ENCODE results near the gene MACF1.

DNA sequence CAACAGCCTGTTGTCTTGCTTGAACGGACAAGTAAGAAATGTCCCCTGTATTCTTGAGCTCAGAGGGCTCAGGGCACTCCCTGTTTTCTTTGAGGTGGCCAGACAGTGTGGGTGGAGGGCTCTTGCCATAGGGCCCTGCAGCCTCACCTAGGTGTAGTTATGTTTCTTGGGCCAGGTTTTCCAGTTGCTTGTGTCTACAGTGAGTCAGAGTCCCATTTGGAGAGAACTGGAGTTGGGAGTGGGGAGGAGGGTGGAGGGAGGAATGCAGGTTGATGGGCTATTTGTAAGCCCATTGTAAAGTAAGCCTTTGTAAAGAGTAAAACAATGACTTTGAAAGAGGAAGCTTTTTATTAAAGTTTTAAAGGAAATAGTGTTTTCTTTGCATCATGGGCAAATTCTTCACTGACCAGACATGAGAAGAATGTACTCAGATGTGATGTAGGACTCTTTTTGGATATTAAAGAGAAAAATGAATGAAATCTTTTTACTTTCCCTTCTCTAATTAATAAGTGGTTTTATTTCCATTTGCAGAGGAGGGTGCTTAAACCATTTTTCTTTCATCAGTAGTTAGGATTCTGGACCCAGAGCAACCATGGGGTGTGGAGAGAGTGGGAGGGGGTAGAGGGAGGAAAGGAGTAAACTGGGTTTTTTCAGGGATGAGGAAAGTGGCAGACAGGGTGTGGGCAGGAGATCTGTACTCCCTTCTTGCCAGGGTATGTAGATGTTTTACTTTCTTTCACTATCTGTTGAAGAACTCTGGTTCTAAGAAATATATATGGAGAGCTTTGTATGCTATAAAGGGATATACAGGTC is 45.1 kb upstream of the MACF1 start:
- TF ChIP-seq TAF1 (IDR thresholded peaks at IDR 0.05; ENCODE audit: borderline replicate concordance, low read depth, low read length) (no peak), EP300 (IDR thresholded peaks at IDR 0.05; ENCODE audit: borderline replicate concordance in 1 of 2, low read depth in 1 of 2, low read length in 1 of 2) (no peak), SMC3 (IDR thresholded peaks at IDR 0.05; ENCODE audit: low read depth, low read length) (no peak), RCOR1 (IDR thresholded peaks at IDR 0.05; ENCODE audit: low read length) (no peak), POLR2AphosphoS5 (IDR thresholded peaks at IDR 0.05; ENCODE audit: low read depth, low read length) (no peak), RAD21 (IDR thresholded peaks at IDR 0.05; ENCODE audit: low read length) (no peak), GABPA (IDR thresholded peaks at IDR 0.05; ENCODE audit: low read depth) (no peak), YY1 (IDR thresholded peaks at IDR 0.05; ENCODE audit: low read depth) (no peak), NRF1 (IDR thresholded peaks at IDR 0.05; ENCODE audit: low read depth, low read length) (no peak), CHD2 (IDR thresholded peaks at IDR 0.05; ENCODE audit: low read length, partially characterized antibody) (no peak)
- TF ChIP-seq, protein P1, sequence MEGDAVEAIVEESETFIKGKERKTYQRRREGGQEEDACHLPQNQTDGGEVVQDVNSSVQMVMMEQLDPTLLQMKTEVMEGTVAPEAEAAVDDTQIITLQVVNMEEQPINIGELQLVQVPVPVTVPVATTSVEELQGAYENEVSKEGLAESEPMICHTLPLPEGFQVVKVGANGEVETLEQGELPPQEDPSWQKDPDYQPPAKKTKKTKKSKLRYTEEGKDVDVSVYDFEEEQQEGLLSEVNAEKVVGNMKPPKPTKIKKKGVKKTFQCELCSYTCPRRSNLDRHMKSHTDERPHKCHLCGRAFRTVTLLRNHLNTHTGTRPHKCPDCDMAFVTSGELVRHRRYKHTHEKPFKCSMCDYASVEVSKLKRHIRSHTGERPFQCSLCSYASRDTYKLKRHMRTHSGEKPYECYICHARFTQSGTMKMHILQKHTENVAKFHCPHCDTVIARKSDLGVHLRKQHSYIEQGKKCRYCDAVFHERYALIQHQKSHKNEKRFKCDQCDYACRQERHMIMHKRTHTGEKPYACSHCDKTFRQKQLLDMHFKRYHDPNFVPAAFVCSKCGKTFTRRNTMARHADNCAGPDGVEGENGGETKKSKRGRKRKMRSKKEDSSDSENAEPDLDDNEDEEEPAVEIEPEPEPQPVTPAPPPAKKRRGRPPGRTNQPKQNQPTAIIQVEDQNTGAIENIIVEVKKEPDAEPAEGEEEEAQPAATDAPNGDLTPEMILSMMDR (IDR thresholded peaks at IDR 0.05), result no peak
- TF ChIP-seq, protein P2, sequence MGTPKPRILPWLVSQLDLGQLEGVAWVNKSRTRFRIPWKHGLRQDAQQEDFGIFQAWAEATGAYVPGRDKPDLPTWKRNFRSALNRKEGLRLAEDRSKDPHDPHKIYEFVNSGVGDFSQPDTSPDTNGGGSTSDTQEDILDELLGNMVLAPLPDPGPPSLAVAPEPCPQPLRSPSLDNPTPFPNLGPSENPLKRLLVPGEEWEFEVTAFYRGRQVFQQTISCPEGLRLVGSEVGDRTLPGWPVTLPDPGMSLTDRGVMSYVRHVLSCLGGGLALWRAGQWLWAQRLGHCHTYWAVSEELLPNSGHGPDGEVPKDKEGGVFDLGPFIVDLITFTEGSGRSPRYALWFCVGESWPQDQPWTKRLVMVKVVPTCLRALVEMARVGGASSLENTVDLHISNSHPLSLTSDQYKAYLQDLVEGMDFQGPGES (IDR thresholded peaks at IDR 0.05; ENCODE audit: low read depth, low read length), result no peak
- TF ChIP-seq, protein P3, sequence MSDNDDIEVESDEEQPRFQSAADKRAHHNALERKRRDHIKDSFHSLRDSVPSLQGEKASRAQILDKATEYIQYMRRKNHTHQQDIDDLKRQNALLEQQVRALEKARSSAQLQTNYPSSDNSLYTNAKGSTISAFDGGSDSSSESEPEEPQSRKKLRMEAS (IDR thresholded peaks at IDR 0.05; ENCODE audit: low read depth), result no peak
- TF ChIP-seq, protein P4, sequence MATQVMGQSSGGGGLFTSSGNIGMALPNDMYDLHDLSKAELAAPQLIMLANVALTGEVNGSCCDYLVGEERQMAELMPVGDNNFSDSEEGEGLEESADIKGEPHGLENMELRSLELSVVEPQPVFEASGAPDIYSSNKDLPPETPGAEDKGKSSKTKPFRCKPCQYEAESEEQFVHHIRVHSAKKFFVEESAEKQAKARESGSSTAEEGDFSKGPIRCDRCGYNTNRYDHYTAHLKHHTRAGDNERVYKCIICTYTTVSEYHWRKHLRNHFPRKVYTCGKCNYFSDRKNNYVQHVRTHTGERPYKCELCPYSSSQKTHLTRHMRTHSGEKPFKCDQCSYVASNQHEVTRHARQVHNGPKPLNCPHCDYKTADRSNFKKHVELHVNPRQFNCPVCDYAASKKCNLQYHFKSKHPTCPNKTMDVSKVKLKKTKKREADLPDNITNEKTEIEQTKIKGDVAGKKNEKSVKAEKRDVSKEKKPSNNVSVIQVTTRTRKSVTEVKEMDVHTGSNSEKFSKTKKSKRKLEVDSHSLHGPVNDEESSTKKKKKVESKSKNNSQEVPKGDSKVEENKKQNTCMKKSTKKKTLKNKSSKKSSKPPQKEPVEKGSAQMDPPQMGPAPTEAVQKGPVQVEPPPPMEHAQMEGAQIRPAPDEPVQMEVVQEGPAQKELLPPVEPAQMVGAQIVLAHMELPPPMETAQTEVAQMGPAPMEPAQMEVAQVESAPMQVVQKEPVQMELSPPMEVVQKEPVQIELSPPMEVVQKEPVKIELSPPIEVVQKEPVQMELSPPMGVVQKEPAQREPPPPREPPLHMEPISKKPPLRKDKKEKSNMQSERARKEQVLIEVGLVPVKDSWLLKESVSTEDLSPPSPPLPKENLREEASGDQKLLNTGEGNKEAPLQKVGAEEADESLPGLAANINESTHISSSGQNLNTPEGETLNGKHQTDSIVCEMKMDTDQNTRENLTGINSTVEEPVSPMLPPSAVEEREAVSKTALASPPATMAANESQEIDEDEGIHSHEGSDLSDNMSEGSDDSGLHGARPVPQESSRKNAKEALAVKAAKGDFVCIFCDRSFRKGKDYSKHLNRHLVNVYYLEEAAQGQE (IDR thresholded peaks at IDR 0.05; ENCODE audit: low read depth, low read length), result no peak

All from SK-N-SH (cell line).